Stimulated activated CD4-positive, alpha-beta T cell treated with anti-CD3 and anti-CD28 coated beads, Interleukin-4, amount 100 ng/mL, for 1 hour (primary cell): ENCODE measurements around the gene HECW1.
"Not testable (repeated sequence)": the region's sequence is repeated elsewhere in the genome, so short reads cannot be mapped to it uniquely, and the experiment has no call there.

ENCODE experiments used
- DNase-seq: peaks from one replicate; pipeline ENCODE4 v3.0.0-alpha.2; 2020

Gene HECW1

GRCh38 chr7:43112459-43112940 lies at the start of gene HECW1:
Gene HECW1, plus strand, starts transcription at chr7:43112647. Its CDS starts 131,259 bp downstream, at chr7:43243906.
- no peak for DNase-seq

- peak; percentile 26 for DNase-seq
These were observed 40.8 kb upstream of the HECW1 start for GRCh38 chr7:43071604-43072003.

- DNase-seq: no peak
These were observed 39.9 kb upstream of the HECW1 start for GRCh38 chr7:43072530-43072929.

GRCh38 chr7:43073811-43074210 lies 38.6 kb upstream of the HECW1 start:
- DNase-seq: not testable (repeated sequence)

- no peak for DNase-seq
These were observed 36.2 kb upstream of the HECW1 start for GRCh38 chr7:43076189-43076605.

- DNase-seq: no peak
These were observed 35.8 kb upstream of the HECW1 start for GRCh38 chr7:43076606-43077005.

- no peak for DNase-seq
These were observed 35.2 kb upstream of the HECW1 start for GRCh38 chr7:43077285-43077684.

GRCh38 chr7:43077732-43078391 lies 34.6 kb upstream of the HECW1 start:
- DNase-seq: no peak

GRCh38 chr7:43078794-43079193 lies 33.7 kb upstream of the HECW1 start:
- no peak for DNase-seq

- no peak for DNase-seq
These were observed 30.8 kb upstream of the HECW1 start for GRCh38 chr7:43081603-43082002.

- DNase-seq: no peak
These were observed 29.3 kb upstream of the HECW1 start for GRCh38 chr7:43083106-43083505.

- DNase-seq: no peak
These were observed 27.4 kb upstream of the HECW1 start for GRCh38 chr7:43085017-43085416.

GRCh38 chr7:43085992-43086391 lies 26.5 kb upstream of the HECW1 start:
- no peak for DNase-seq

GRCh38 chr7:43092819-43093218 lies 19.6 kb upstream of the HECW1 start:
- no peak for DNase-seq

- DNase-seq: no peak
These were observed 15.6 kb upstream of the HECW1 start for GRCh38 chr7:43096875-43097274.

- DNase-seq: no peak
These were observed 12.7 kb upstream of the HECW1 start for GRCh38 chr7:43099750-43100149.

- DNase-seq: no peak
These were observed 7.5 kb upstream of the HECW1 start for GRCh38 chr7:43104874-43105520.

- DNase-seq: no peak
These were observed 6.8 kb upstream of the HECW1 start for GRCh38 chr7:43105521-43106120.

GRCh38 chr7:43108255-43109011 lies 4.0 kb upstream of the HECW1 start:
- peak; percentile 56 for DNase-seq

GRCh38 chr7:43110791-43111535 lies 1.5 kb upstream of the HECW1 start:
- DNase-seq: no peak

GRCh38 chr7:43111630-43112458 lies 603 bp upstream of the HECW1 start:
- no peak for DNase-seq
